K562 (cell line): ENCODE results near the gene SULT2B1. TPM values are rescaled to one million over a fixed set of nuclear protein-coding genes. Genes with fewer than 3 reads are reported as not detected.
A peak's percentile ranks its signal among the peaks of the same experiment; 100 is the strongest.

Source experiments
- KLF1 ChIP-seq: fragments of 450-650 bp; IDR thresholded peaks from 2 replicates; pipeline ENCODE4 v1.6.1; 2016; ENCODE audit warnings: missing genetic modification characterization, missing compliant biosample characterization
- NFXL1 ChIP-seq: fragments of 450-650 bp; formaldehyde crosslinking; IDR thresholded peaks from 2 replicates; pipeline ENCODE4 v1.4.0; 2021; ENCODE audit warnings: mild to moderate bottlenecking
- NONO ChIP-seq, 2 experiments: fragments of 200-400 bp in 1 of 2; fragments of 450-650 bp in 1 of 2; formaldehyde crosslinking in 1 of 2; IDR thresholded peaks; 2 replicates each; pipeline ENCODE4 v1.6.1; 2017; ENCODE audit warnings: low read depth in 2 of 2, mild to moderate bottlenecking in 2 of 2, moderate library complexity in 2 of 2, low read length in 1 of 2
- SREBF1 ChIP-seq: fragments of 150-350 bp; IDR thresholded peaks from 2 replicates; pipeline ENCODE4 v1.6.1; 2014; ENCODE audit warnings: antibody characterized with exemption, low read depth, low read length, borderline replicate concordance
- SUPT5H ChIP-seq: fragments of 450-650 bp; IDR thresholded peaks from 2 replicates; pipeline ENCODE4 v1.6.1; 2016
- TAF1 ChIP-seq: IDR thresholded peaks from 2 replicates; pipeline ENCODE4 v1.6.1; 2011; ENCODE audit warnings: mild to moderate bottlenecking, low read length, moderate library complexity; ENCODE audit not compliant: insufficient read depth, control insufficient read depth, severe bottlenecking; ENCODE audit errors: extremely low read depth
- VEZF1 ChIP-seq: fragments of 200-800 bp; sonication (Bioruptor generic); IDR thresholded peaks from 2 replicates; pipeline ENCODE4 v1.6.1; 2017; ENCODE audit warnings: missing genetic modification characterization, missing compliant biosample characterization
- ZNF146 ChIP-seq: IDR thresholded peaks from one replicate; pipeline ENCODE4 v1.6.1; 2018; ENCODE audit warnings: missing compliant biosample characterization; ENCODE audit not compliant: unreplicated experiment
- ZNF586 ChIP-seq: fragments of 450-650 bp; formaldehyde crosslinking; conservative IDR thresholded peaks from 2 replicates; pipeline ENCODE4 v1.4.0; 2020; ENCODE audit warnings: mild to moderate bottlenecking, moderate library complexity
- polyA plus RNA-seq, 8 experiments: library from polyadenylated mRNA; depleted of rRNA in 4 of 8; stranded (reverse) in 5 of 8; unstranded in 3 of 8; fragments of >200 nt; fragmentation: Nextera tagmentation in 2 of 8; fragmentation: Illumina TruSeq in 1 of 8; extraction: Ambion mirVana in 2 of 8; extraction: Trizol in 1 of 8; gene quantifications; 2 replicates each; pipeline versions ENCODE4 v1.2.1 to v1.2.3, GENCODE V29; 2011 to 2014; ENCODE audit warnings: inconsistent platforms in 1 of 8, missing spikeins in 1 of 8
- total RNA-seq, 7 experiments: library from RNA; depleted of rRNA in 6 of 7; stranded (reverse); fragments of >200 nt in 6 of 7; fragmentation: Illumina TruSeq in 2 of 7; extraction: Trizol in 2 of 7; gene quantifications; 2 replicates each; pipeline versions ENCODE4 v1.2.1 to v1.2.3, GENCODE V29; 2011 to 2021; ENCODE audit warnings: low replicate concordance in 1 of 7
- TF ChIP-seq, protein P1 (sequence below): sonication (generic); formaldehyde crosslinking; IDR thresholded peaks from 2 replicates; pipeline ENCODE4 v1.8.0; 2022; ENCODE audit warnings: mild to moderate bottlenecking, missing genetic modification reagents

Gene SULT2B1
- total and polyA plus RNA-seq, 9 of the 15 experiments (the other 6 are each of a cell fraction or from before 2014, with no cell fraction given), result 0.09 to 0.62 (median 0.22) TPM; not detected in 2

GRCh38 chr19:48614436-48615230 is 62.7 kb downstream of the SULT2B1 start, which contains the start of gene FAM83E (continued):
- peak; percentile 14 for TF ChIP-seq TAF1
- 0 out of 2 replicates have a peak, but pooled peaks have one; percentile 67 for TF ChIP-seq NFXL1 (CRISPR knock-in tag)
- peak; percentile 81; the same call in 1 of the 2 replicates for TF ChIP-seq ZNF586 (CRISPR knock-in tag)
- TF ChIP-seq NONO (IDR thresholded peaks at IDR 0.05; ENCODE audit: low read depth in 2 of 2, low read length in 1 of 2), result peak in 1 of 2 experiments; percentile 72; a peak in 1 of 4 replicates
- peak; percentile 56 for TF ChIP-seq VEZF1
- no peak for TF ChIP-seq SREBF1
- TF ChIP-seq, protein P1, sequence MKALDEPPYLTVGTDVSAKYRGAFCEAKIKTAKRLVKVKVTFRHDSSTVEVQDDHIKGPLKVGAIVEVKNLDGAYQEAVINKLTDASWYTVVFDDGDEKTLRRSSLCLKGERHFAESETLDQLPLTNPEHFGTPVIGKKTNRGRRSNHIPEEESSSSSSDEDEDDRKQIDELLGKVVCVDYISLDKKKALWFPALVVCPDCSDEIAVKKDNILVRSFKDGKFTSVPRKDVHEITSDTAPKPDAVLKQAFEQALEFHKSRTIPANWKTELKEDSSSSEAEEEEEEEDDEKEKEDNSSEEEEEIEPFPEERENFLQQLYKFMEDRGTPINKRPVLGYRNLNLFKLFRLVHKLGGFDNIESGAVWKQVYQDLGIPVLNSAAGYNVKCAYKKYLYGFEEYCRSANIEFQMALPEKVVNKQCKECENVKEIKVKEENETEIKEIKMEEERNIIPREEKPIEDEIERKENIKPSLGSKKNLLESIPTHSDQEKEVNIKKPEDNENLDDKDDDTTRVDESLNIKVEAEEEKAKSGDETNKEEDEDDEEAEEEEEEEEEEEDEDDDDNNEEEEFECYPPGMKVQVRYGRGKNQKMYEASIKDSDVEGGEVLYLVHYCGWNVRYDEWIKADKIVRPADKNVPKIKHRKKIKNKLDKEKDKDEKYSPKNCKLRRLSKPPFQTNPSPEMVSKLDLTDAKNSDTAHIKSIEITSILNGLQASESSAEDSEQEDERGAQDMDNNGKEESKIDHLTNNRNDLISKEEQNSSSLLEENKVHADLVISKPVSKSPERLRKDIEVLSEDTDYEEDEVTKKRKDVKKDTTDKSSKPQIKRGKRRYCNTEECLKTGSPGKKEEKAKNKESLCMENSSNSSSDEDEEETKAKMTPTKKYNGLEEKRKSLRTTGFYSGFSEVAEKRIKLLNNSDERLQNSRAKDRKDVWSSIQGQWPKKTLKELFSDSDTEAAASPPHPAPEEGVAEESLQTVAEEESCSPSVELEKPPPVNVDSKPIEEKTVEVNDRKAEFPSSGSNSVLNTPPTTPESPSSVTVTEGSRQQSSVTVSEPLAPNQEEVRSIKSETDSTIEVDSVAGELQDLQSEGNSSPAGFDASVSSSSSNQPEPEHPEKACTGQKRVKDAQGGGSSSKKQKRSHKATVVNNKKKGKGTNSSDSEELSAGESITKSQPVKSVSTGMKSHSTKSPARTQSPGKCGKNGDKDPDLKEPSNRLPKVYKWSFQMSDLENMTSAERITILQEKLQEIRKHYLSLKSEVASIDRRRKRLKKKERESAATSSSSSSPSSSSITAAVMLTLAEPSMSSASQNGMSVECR (CRISPR knock-in tag), result no peak
- TF ChIP-seq KLF1 (tag), result no peak
- no peak for TF ChIP-seq ZNF146 (CRISPR knock-in tag)
- TF ChIP-seq SUPT5H, result peak; percentile 89
